Body of pancreas (tissue), 4 donors: Measurements from ENCODE around the gene BAHCC1. TPM values are rescaled to one million over a fixed set of nuclear protein-coding genes. Genes with fewer than 3 reads are reported as not detected.

Experiments used
- ATAC-seq: fragments of 150-250 bp; one replicate; pipeline ENCODE4 v1.9.1; 2016
- DNase-seq, 4 donors: peaks; one replicate each; pipeline ENCODE4 v3.0.0-alpha.2; 2019
- H3K27ac ChIP-seq, 4 donors: fragments of 200-600 bp; sonication (generic); 1 replicate in 3 of 4; 2 replicates in 1 of 4; pipeline versions ENCODE4 v1.5.1 to v1.6.1; 2016 to 2019; ENCODE audit warnings: mild to moderate bottlenecking in 1 of 4, mixed read lengths in 1 of 4, moderate library complexity in 1 of 4
- H3K27me3 ChIP-seq, 2 donors: fragments of 200-600 bp; sonication (generic); one replicate each; pipeline ENCODE4 v1.6.0; 2016; ENCODE audit warnings: mild to moderate bottlenecking in 1 of 2
- H3K36me3 ChIP-seq, 2 donors: fragments of 200-600 bp; sonication (generic); replicated peaks in 1 of 2; 2 replicates each; pipeline ENCODE4 v1.5.1; 2016; ENCODE audit warnings: low read depth in 2 of 2; ENCODE audit not compliant: insufficient read depth in 1 of 2
- H3K4me1 ChIP-seq: fragments of 200-600 bp; sonication (generic); one replicate; pipeline ENCODE4 v1.6.0; 2016
- H3K4me3 ChIP-seq, 2 donors: fragments of 200-600 bp; sonication (generic); 1 replicate in 1 of 2; 2 replicates in 1 of 2; pipeline ENCODE4 v1.5.1; 2016 to 2019
- H3K9me3 ChIP-seq, 3 donors: fragments of 200-600 bp; sonication (generic); 1 replicate in 2 of 3; 2 replicates in 1 of 3; pipeline ENCODE4 v1.5.1; 2016
- CTCF ChIP-seq, 7 experiments: fragments of 450-650 bp in 4 of 7; fragments of 200-600 bp in 3 of 7; sonication (generic) in 3 of 7; IDR thresholded peaks; one replicate each; pipeline ENCODE4 v1.5.1; 2016 to 2019; ENCODE audit warnings: antibody characterized with exemption in 7 of 7
- POLR2A ChIP-seq, 3 donors: fragments of 450-650 bp; IDR thresholded peaks; one replicate each; pipeline ENCODE4 v1.6.1; 2016; ENCODE audit warnings: antibody characterized with exemption in 3 of 3, mild to moderate bottlenecking in 2 of 3
- WGBS, 2 donors: methylation state at CpG; one replicate each; pipeline ENCODE4 v1.1.5; 2017; 5-methylcytosine and 5-hydroxymethylcytosine counted together
- intact Hi-C: fragments of 100-400 bp; cut with DNase I; formaldehyde crosslinking; loops from one replicate; pipeline ENCODE4 v1.15.1; 2023
- total RNA-seq, 2 donors: library from RNA; depleted of rRNA; stranded (reverse); fragments of >200 nt; gene quantifications; one replicate each; pipeline ENCODE4 v1.1.0, GENCODE V29; 2016

Gene BAHCC1
- total RNA-seq, 2 donors from 2014 or later = 5.7 to 14.8 TPM

GRCh38 chr17:81406117-81406953 lies 11.1 kb downstream of the BAHCC1 start:
- no peaks in the 10 kb centered on the region for H3K36me3 ChIP-seq
- no peak for ATAC-seq
- peaks cover 25% of the 10 kb centered on the region for H3K4me1 ChIP-seq
- no peak overlapping the region for H3K27ac ChIP-seq
- no peaks in the 10 kb centered on the region for H3K27me3 ChIP-seq
- no peaks in the 10 kb centered on the region for H3K9me3 ChIP-seq
- intact Hi-C loops = loop anchor here (10.0 kb wide), 1 partner anchor 68 kb away; no protein-coding TSS in a partner anchor
- WGBS, 2 donors = 80 to 85% methylated on average over 35 to 42 of the region's 42 CpGs
- no peak for TF ChIP-seq CTCF (IDR thresholded peaks at IDR 0.05)
- no peak for TF ChIP-seq POLR2A (IDR thresholded peaks at IDR 0.05)
- DNase-seq = no peak
- no peak overlapping the region for H3K4me3 ChIP-seq

- H3K4me1 ChIP-seq = peaks cover 26% of the 10 kb centered on the region
- intact Hi-C loops = loop anchor here (10.0 kb wide), 1 partner anchor 67 kb away; no protein-coding TSS in a partner anchor
Measured at GRCh38 chr17:81408049-81408448, 12.8 kb downstream of the BAHCC1 start.

GRCh38 chr17:81409190-81409935 lies 14.1 kb downstream of the BAHCC1 start:
- WGBS, 2 donors = 76 to 81% methylated on average over 18 to 26 of the region's 27 CpGs
- H3K27ac ChIP-seq = no peak overlapping the region
- no peak for DNase-seq
- no peaks in the 10 kb centered on the region for H3K9me3 ChIP-seq
- intact Hi-C loops = loop anchor here (10.0 kb wide), 1 partner anchor 65 kb away; no protein-coding TSS in a partner anchor
- H3K27me3 ChIP-seq = no peaks in the 10 kb centered on the region
- ATAC-seq = no peak
- H3K4me1 ChIP-seq = peaks cover 27% of the 10 kb centered on the region
- H3K4me3 ChIP-seq = no peak overlapping the region
- H3K36me3 ChIP-seq = no peaks in the 10 kb centered on the region
- TF ChIP-seq CTCF (IDR thresholded peaks at IDR 0.05) = no peak
- TF ChIP-seq POLR2A (IDR thresholded peaks at IDR 0.05) = no peak

More at GRCh38 chr17:81408049-81408448, 12.8 kb downstream of the BAHCC1 start:
- H3K4me3 ChIP-seq = no peak overlapping the region
- DNase-seq (no peak), ATAC-seq (no peak)
- 77 to 85% methylated on average over 5 to 11 of the region's 14 CpGs for WGBS, 2 donors
- no peak overlapping the region for H3K27ac ChIP-seq
- H3K9me3 ChIP-seq = no peaks in the 10 kb centered on the region
- H3K27me3 ChIP-seq = no peaks in the 10 kb centered on the region
- TF ChIP-seq POLR2A (IDR thresholded peaks at IDR 0.05) = no peak
- no peak for TF ChIP-seq CTCF (IDR thresholded peaks at IDR 0.05)
- no peaks in the 10 kb centered on the region for H3K36me3 ChIP-seq

GRCh38 chr17:81410852-81411251 lies 15.6 kb downstream of the BAHCC1 start:
- WGBS, 2 donors = 90% methylated on average over 12 to 15 of the region's 16 CpGs
- peaks cover 14% of the 10 kb centered on the region for H3K4me1 ChIP-seq
- intact Hi-C loops = no loop called here

More at GRCh38 chr17:81410852-81411251, 15.6 kb downstream of the BAHCC1 start:
- ATAC-seq = no peak
- TF ChIP-seq CTCF (IDR thresholded peaks at IDR 0.05) = no peak
- TF ChIP-seq POLR2A (IDR thresholded peaks at IDR 0.05) = no peak
- DNase-seq = no peak
- Histone ChIP-seq H3K27me3 (no peaks in the 10 kb centered on the region), H3K27ac (no peak overlapping the region), H3K9me3 (no peaks in the 10 kb centered on the region), H3K36me3 (no peaks in the 10 kb centered on the region), H3K4me3 (no peak overlapping the region)
